Measurements from ENCODE around the gene HARBI1. TPM values are rescaled to one million over a fixed set of nuclear protein-coding genes. Genes with fewer than 3 reads are reported as not detected.

Gene HARBI1
- total RNA-seq, 1 donor from 2014 or later, result 5.3 TPM

DNA sequence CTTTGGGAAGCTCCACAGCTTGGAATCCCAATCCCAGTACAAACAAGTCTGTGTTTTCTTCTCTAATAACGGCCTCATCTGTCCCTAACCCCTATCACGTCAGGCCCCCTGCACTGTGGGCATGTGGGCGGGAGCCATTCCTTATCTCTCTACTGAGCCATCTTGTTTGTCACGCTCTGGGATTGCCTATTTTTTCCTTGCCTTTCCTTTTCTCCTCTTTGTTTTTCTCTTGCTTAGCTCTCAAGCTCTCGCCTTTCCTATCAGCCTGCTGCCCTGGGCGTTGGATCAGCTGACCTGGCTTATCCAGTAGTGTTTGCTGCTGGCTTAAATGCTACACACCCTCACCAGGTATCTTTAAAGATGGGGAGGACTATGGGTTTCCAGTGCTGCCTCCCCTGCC lies 47.6 kb upstream of the HARBI1 start:
- no peak overlapping the region for H3K9ac ChIP-seq
- no peaks in the 10 kb centered on the region for H3K36me3 ChIP-seq
- no peaks in the 10 kb centered on the region for H4K20me1 ChIP-seq (ENCODE audit: low read depth)
- H3K27me3 ChIP-seq, result no peaks in the 10 kb centered on the region
- no peak overlapping the region for H2AFZ ChIP-seq (replicated peaks)
- Mint-ChIP-seq H3K9me3 (no peaks in the 10 kb centered on the region), H3K4me1 (peaks cover 3% of the 10 kb centered on the region), H3K27ac (no peak overlapping the region), H3K27me3 (ENCODE audit: insufficient read depth, low read depth) (no peaks in the 10 kb centered on the region), H3K4me3 (no peak overlapping the region), H3K36me3 (peaks cover 25% of the 10 kb centered on the region)
- H3K4me1 ChIP-seq, result no peaks in the 10 kb centered on the region
- H3K4me2 ChIP-seq, result no peak overlapping the region
- no peak for DNase-seq (ENCODE audit: low spot score)
- no peak overlapping the region for H3K4me3 ChIP-seq
- H3K9me3 ChIP-seq (ENCODE audit: low read depth), result no peaks in the 10 kb centered on the region
- no peaks in the 10 kb centered on the region for H3K79me2 ChIP-seq (ENCODE audit: low read depth)
- H3K27ac ChIP-seq, result no peak overlapping the region
- no peaks in the 10 kb centered on the region for H3F3A ChIP-seq (ENCODE audit: low read depth)
- no peak for TF ChIP-seq EZH2phosphoT487 (IDR thresholded peaks at IDR 0.05)
- no peak for TF ChIP-seq EZH2 (IDR thresholded peaks at IDR 0.05)
- TF ChIP-seq CTCF (IDR thresholded peaks at IDR 0.05), result no peak

GRCh38 chr11:46663277-46663940 lies 46.4 kb upstream of the HARBI1 start:
- H3K4me1 ChIP-seq, result no peaks in the 10 kb centered on the region
- H3K4me1 Mint-ChIP-seq, result peaks cover 3% of the 10 kb centered on the region
- H3K9me3 ChIP-seq (ENCODE audit: low read depth), result no peaks in the 10 kb centered on the region
- H3K27me3 ChIP-seq, result no peaks in the 10 kb centered on the region
- no peak overlapping the region for H3K4me3 ChIP-seq
- TF ChIP-seq EZH2 (IDR thresholded peaks at IDR 0.05) (no peak), EZH2phosphoT487 (IDR thresholded peaks at IDR 0.05) (no peak), CTCF (IDR thresholded peaks at IDR 0.05) (no peak)
- no peak overlapping the region for H3K4me3 Mint-ChIP-seq
- DNase-seq (ENCODE audit: low spot score), result no peak
- H3K9ac ChIP-seq, result no peak overlapping the region
- H3K36me3 ChIP-seq, result no peaks in the 10 kb centered on the region
- H3F3A ChIP-seq (ENCODE audit: low read depth), result no peaks in the 10 kb centered on the region
- no peak overlapping the region for H3K27ac ChIP-seq
- H3K36me3 Mint-ChIP-seq, result peaks cover 25% of the 10 kb centered on the region
- no peaks in the 10 kb centered on the region for H3K9me3 Mint-ChIP-seq
- H2AFZ ChIP-seq (replicated peaks), result no peak overlapping the region
- peak overlapping the region; percentile 85 for H3K27ac Mint-ChIP-seq
- H3K27me3 Mint-ChIP-seq (ENCODE audit: insufficient read depth, low read depth), result no peaks in the 10 kb centered on the region
- no peaks in the 10 kb centered on the region for H3K79me2 ChIP-seq (ENCODE audit: low read depth)
- H3K4me2 ChIP-seq, result no peak overlapping the region
- H4K20me1 ChIP-seq (ENCODE audit: low read depth), result no peaks in the 10 kb centered on the region

GRCh38 chr11:46662366-46662765 lies 45.3 kb upstream of the HARBI1 start:
- Mint-ChIP-seq H3K4me3 (no peak overlapping the region), H3K4me1 (peaks cover 3% of the 10 kb centered on the region), H3K27ac (no peak overlapping the region), H3K9me3 (no peaks in the 10 kb centered on the region), H3K27me3 (ENCODE audit: insufficient read depth, low read depth) (no peaks in the 10 kb centered on the region), H3K36me3 (peaks cover 28% of the 10 kb centered on the region)
- Histone ChIP-seq H2AFZ (replicated peaks) (no peak overlapping the region), H3K9me3 (ENCODE audit: low read depth) (no peaks in the 10 kb centered on the region), H4K20me1 (ENCODE audit: low read depth) (no peaks in the 10 kb centered on the region), H3K27me3 (no peaks in the 10 kb centered on the region), H3K4me2 (no peak overlapping the region), H3K9ac (no peak overlapping the region), H3K27ac (no peak overlapping the region), H3K4me3 (no peak overlapping the region), H3F3A (ENCODE audit: low read depth) (no peaks in the 10 kb centered on the region), H3K79me2 (ENCODE audit: low read depth) (no peaks in the 10 kb centered on the region), H3K4me1 (no peaks in the 10 kb centered on the region), H3K36me3 (no peaks in the 10 kb centered on the region)
- no peak for TF ChIP-seq EZH2 (IDR thresholded peaks at IDR 0.05)
- no peak for TF ChIP-seq EZH2phosphoT487 (IDR thresholded peaks at IDR 0.05)
- no peak for TF ChIP-seq CTCF (IDR thresholded peaks at IDR 0.05)
- no peak for DNase-seq (ENCODE audit: low spot score)

Data from neural progenitor cell (in vitro differentiated cells).